K562 (cell line): Measurements from ENCODE around the gene ABHD3. TPM values are rescaled to one million over a fixed set of nuclear protein-coding genes. Genes with fewer than 3 reads are reported as not detected.

ENCODE experiments used
- ATAC-seq: fragments of 200-7000 bp; cut with Tn5 transposase; 3 replicates; pipeline ENCODE4 v1.9.1; 2020; ENCODE audit warnings: moderate library complexity
- BruUV-seq: library from RNA; stranded (reverse); fragments of 400-500 nt; replicated peaks from 2 replicates; lab custom pipeline; 2021; lab: Mats Ljungman, UMichigan
- CTCF ChIA-PET: fragments of 300-600 bp; formaldehyde crosslinking; extraction: SDS; loops from one replicate; lab custom pipeline; 2021; ENCODE audit warnings: low intra/inter-chr PET ratio; lab: Yijun Ruan, JAX
- POLR2A ChIA-PET: fragments of 300-600, 350-650 bp; sonication (Branson Sonifier 250); formaldehyde crosslinking; extraction: SDS; loops from one replicate; lab custom pipeline; 2021; ENCODE audit warnings: antibody characterized with exemption, inconsistent platforms; lab: Yijun Ruan, JAX
- DNase-seq, 4 experiments: peaks; one replicate each; pipeline versions ENCODE4 v3.0.0 to v3.0.0-alpha.2; 2011 to 2018; ENCODE audit warnings: low spot score in 3 of 4, mixed read lengths in 3 of 4; ENCODE audit errors: extremely low read depth in 1 of 4
- FAIRE-seq: peaks from 2 replicates; lab custom pipeline; 2011; peaks lifted over from hg19 to GRCh38; lab: Jason Lieb, UNC
- H2AFZ ChIP-seq: 2 replicates; pipeline ENCODE4 v1.6.0; 2011; ENCODE audit warnings: low read depth, low read length, control low read depth, inconsistent platforms
- H3K27ac ChIP-seq: fragments of 200-600 bp; 3 replicates; pipeline ENCODE4 v1.8.0; 2011; ENCODE audit warnings: low read depth, mild to moderate bottlenecking, control low read depth, inconsistent platforms, low read length, moderate library complexity, mixed read lengths; ENCODE audit errors: extremely low read depth
- H3K27me3 ChIP-seq, 2 experiments: fragments of 300-600 bp in 1 of 2; 2 replicates in 1 of 2; 3 replicates in 1 of 2; pipeline versions ENCODE4 v1.6.0 to v1.8.0; 2011; ENCODE audit warnings: inconsistent platforms in 2 of 2, low read length in 2 of 2, mild to moderate bottlenecking in 1 of 2, mixed read lengths in 1 of 2, moderate library complexity in 1 of 2; ENCODE audit not compliant: control insufficient read depth in 2 of 2, insufficient read depth in 2 of 2
- H3K36me3 ChIP-seq: fragments of 300-600 bp; 3 replicates; pipeline ENCODE4 v1.8.0; 2011; ENCODE audit warnings: mild to moderate bottlenecking, low read length, inconsistent platforms; ENCODE audit not compliant: control insufficient read depth, insufficient read depth
- H3K4me1 ChIP-seq, 2 experiments: fragments of 200-600 bp in 1 of 2; replicated peaks in 1 of 2; 2 replicates in 1 of 2; 3 replicates in 1 of 2; pipeline versions ENCODE4 v1.5.1 to v1.8.0; 2011; ENCODE audit warnings: inconsistent platforms in 2 of 2, low read length in 2 of 2, mild to moderate bottlenecking in 1 of 2, mixed read lengths in 1 of 2, moderate library complexity in 1 of 2; ENCODE audit not compliant: control insufficient read depth in 2 of 2, insufficient read depth in 2 of 2
- H3K4me2 ChIP-seq: 2 replicates; pipeline ENCODE4 v1.6.1; 2011; ENCODE audit warnings: low read length, control low read depth, inconsistent platforms, mixed read lengths; ENCODE audit not compliant: insufficient read depth
- H3K4me3 ChIP-seq: fragments of 200-600 bp; sonication (generic), shearing (Covaris generic); 2 replicates; pipeline ENCODE4 v1.5.1; 2016; ENCODE audit warnings: control low read depth, inconsistent platforms
- H3K79me2 ChIP-seq: fragments of 200-600 bp; 3 replicates; pipeline ENCODE4 v1.8.0; 2011; ENCODE audit warnings: low read length, inconsistent platforms; ENCODE audit not compliant: control insufficient read depth, insufficient read depth
- H3K9ac ChIP-seq, 2 experiments: 2 replicates each; pipeline versions ENCODE4 v1.6.0 to v1.6.1; 2011; ENCODE audit warnings: low read depth in 2 of 2, low read length in 2 of 2, control low read depth in 1 of 2, inconsistent platforms in 1 of 2, mild to moderate bottlenecking in 1 of 2, mixed read lengths in 1 of 2; ENCODE audit not compliant: insufficient read depth in 1 of 2
- H3K9me1 ChIP-seq: one replicate; pipeline ENCODE4 v1.6.0; 2011; ENCODE audit warnings: inconsistent platforms, mild to moderate bottlenecking, low read length, moderate library complexity; ENCODE audit not compliant: control insufficient read depth, insufficient read depth
- H3K9me3 ChIP-seq: replicated peaks from 2 replicates; pipeline ENCODE4 v1.5.1; 2011; ENCODE audit warnings: low read depth, low read length, inconsistent platforms; ENCODE audit not compliant: control insufficient read depth, insufficient read depth
- H4K20me1 ChIP-seq: replicated peaks from 2 replicates; pipeline ENCODE4 v1.6.1; 2011; ENCODE audit warnings: low read length, inconsistent platforms, mixed read lengths; ENCODE audit not compliant: control insufficient read depth, insufficient read depth
- ETV1 ChIP-seq: fragments of 450-650 bp; conservative IDR thresholded peaks from 2 replicates; pipeline ENCODE4 v1.6.1; 2016; ENCODE audit warnings: missing genetic modification characterization, control low read depth, low read depth, missing compliant biosample characterization
- GATAD2B ChIP-seq: fragments of 450-650 bp; IDR thresholded peaks from 2 replicates; pipeline ENCODE4 v1.6.1; 2017; ENCODE audit warnings: mild to moderate bottlenecking, borderline replicate concordance
- POLR2A ChIP-seq: fragments of 450-650 bp; conservative IDR thresholded peaks from 2 replicates; pipeline ENCODE4 v1.6.1; 2016
- POLR2G ChIP-seq: fragments of 200-400 bp; formaldehyde crosslinking; IDR thresholded peaks from 2 replicates; pipeline ENCODE4 v1.6.1; 2017; ENCODE audit warnings: low read depth, mild to moderate bottlenecking, antibody characterized with exemption, low read length, moderate library complexity
- RAD21 ChIP-seq, 2 experiments: fragments of 250-450 bp in 1 of 2; fragments of 450-650 bp in 1 of 2; sonication (Bioruptor Pico) in 1 of 2; formaldehyde crosslinking in 1 of 2; IDR thresholded peaks in 1 of 2; conservative IDR thresholded peaks in 1 of 2; 2 replicates each; pipeline versions ENCODE4 v1.4.0 to v1.8.0; 2020 to 2022; ENCODE audit warnings: mild to moderate bottlenecking in 2 of 2, moderate library complexity in 1 of 2
- TEAD4 ChIP-seq, 2 experiments: sonication (generic) in 1 of 2; formaldehyde crosslinking in 1 of 2; IDR thresholded peaks; 2 replicates each; pipeline versions ENCODE4 v1.6.1 to v1.8.0; 2012 to 2022; ENCODE audit warnings: borderline replicate concordance in 1 of 2, inconsistent platforms in 1 of 2, low read length in 1 of 2, mild to moderate bottlenecking in 1 of 2, missing genetic modification reagents in 1 of 2
- ZSCAN32 ChIP-seq: fragments of 450-650 bp; formaldehyde crosslinking; IDR thresholded peaks from 2 replicates; pipeline ENCODE4 v1.4.0; 2020; ENCODE audit warnings: mild to moderate bottlenecking, moderate library complexity
- WGBS: fragments of 100-300 bp; shearing (Covaris generic); methylation state at CpG from one replicate; pipeline ENCODE4 v1.1.6; 2016; ENCODE audit warnings: low coverage, mixed read lengths; ENCODE audit not compliant: insufficient coverage; ENCODE audit errors: missing lambda C conversion rate; 5-methylcytosine and 5-hydroxymethylcytosine counted together
- in situ Hi-C: fragments of 300-500 bp; cut with MboI; formaldehyde crosslinking; loops from 4 replicates; pipeline ENCODE4 v1.15.0; 2018; ENCODE audit warnings: inconsistent platforms, mixed read lengths
- intact Hi-C: fragments of 100-400 bp; cut with micrococcal nuclease; formaldehyde crosslinking; loops from 2 replicates; pipeline ENCODE4 v1.14.2; 2022
- polyA plus RNA-seq, 8 experiments: library from polyadenylated mRNA; depleted of rRNA in 4 of 8; stranded (reverse) in 5 of 8; unstranded in 3 of 8; fragments of >200 nt; fragmentation: Nextera tagmentation in 2 of 8; fragmentation: Illumina TruSeq in 1 of 8; extraction: Ambion mirVana in 2 of 8; extraction: Trizol in 1 of 8; gene quantifications; 2 replicates each; pipeline versions ENCODE4 v1.2.1 to v1.2.3, GENCODE V29; 2011 to 2014; ENCODE audit warnings: inconsistent platforms in 1 of 8, missing spikeins in 1 of 8
- total RNA-seq, 7 experiments: library from RNA; depleted of rRNA in 6 of 7; stranded (reverse); fragments of >200 nt in 6 of 7; fragmentation: Illumina TruSeq in 2 of 7; extraction: Trizol in 2 of 7; gene quantifications; 2 replicates each; pipeline versions ENCODE4 v1.2.1 to v1.2.3, GENCODE V29; 2011 to 2021; ENCODE audit warnings: low replicate concordance in 1 of 7
- TF ChIP-seq, protein P1 (sequence below), 3 experiments: IDR thresholded peaks in 2 of 3; conservative IDR thresholded peaks in 1 of 3; 2 replicates each; pipeline ENCODE4 v1.5.1; 2011 to 2012; ENCODE audit warnings: low read length in 3 of 3, mild to moderate bottlenecking in 3 of 3, control low read depth in 2 of 3, improper control_type of control experiment in 1 of 3, inconsistent platforms in 1 of 3, low read depth in 1 of 3, mixed read lengths in 1 of 3, moderate library complexity in 1 of 3; ENCODE audit not compliant: insufficient read depth in 2 of 3

Gene ABHD3
- total and polyA plus RNA-seq, 9 of the 15 experiments (the other 6 are each of a cell fraction or from before 2014, with no cell fraction given), result 6.3 to 38.8 (median 19.4) TPM

DNA sequence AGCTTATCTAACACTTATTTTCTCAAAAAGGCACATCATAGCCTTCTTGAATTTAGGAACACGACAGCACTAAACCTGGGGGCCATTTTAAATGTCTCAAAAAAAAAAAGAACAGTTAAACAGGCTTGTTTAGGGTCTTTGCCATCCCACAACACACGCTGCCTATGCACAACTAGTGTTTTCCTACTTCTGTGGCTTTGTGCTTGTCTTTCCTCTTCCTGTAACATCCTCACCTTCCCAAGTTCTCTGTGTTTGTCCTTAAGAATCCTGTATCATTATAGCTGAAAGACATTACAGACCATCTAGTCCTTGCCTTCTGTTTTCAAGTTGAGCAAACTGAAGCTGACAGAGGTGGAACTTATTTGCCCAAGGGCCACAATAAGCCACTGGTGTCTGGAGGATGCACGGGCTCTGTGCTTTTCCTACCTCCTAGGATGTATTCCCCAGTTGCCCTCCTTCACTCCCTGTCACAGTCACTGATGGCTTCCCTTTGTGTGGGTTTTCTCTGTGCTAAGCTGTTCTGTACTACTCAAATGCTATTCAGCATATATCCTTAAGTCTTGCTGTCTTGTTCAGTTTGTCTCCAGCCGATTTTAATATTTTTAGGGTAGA lies 69.9 kb downstream of the ABHD3 start:
- no peak for DNase-seq
- POLR2A ChIA-PET, result interaction anchor here (1.2 kb wide), 1 partner anchor 16 kb away, joined by 3 read pairs; no protein-coding TSS in a partner anchor
- intact Hi-C loops, result no loop called here
- Histone ChIP-seq H3K9me1 (no peaks in the 10 kb centered on the region), H2AFZ (no peak overlapping the region), H3K4me3 (no peak overlapping the region), H3K9ac (no peak overlapping the region), H3K36me3 (peaks cover 45% of the 10 kb centered on the region), H3K27ac (no peak overlapping the region), H3K4me2 (no peak overlapping the region), H3K27me3 (no peaks in the 10 kb centered on the region), H4K20me1 (no peaks in the 10 kb centered on the region), H3K79me2 (0 out of 3 replicates have a peak, but pooled peaks cover under 1% of the 10 kb centered on the region)
- BruUV-seq, result no TSS peak
- no peak for FAIRE-seq
- 87% methylated on average over 4 of the region's 4 CpGs for WGBS
- TF ChIP-seq POLR2A (peak; percentile 25; the same call in 1 of the 2 replicates), ETV1 (tag) (no peak)
- TF ChIP-seq, all 486 proteins: peak for 1
- no peak; the same call in 1 of the 3 replicates for ATAC-seq
- Histone ChIP-seq H3K4me1 (no peaks in the 10 kb centered on the region; a peak in 1 of 5 replicates), H3K9me3 (no peaks in the 10 kb centered on the region)
- in situ Hi-C loops, result no loop called here
- CTCF ChIA-PET, result no interaction called here

DNA sequence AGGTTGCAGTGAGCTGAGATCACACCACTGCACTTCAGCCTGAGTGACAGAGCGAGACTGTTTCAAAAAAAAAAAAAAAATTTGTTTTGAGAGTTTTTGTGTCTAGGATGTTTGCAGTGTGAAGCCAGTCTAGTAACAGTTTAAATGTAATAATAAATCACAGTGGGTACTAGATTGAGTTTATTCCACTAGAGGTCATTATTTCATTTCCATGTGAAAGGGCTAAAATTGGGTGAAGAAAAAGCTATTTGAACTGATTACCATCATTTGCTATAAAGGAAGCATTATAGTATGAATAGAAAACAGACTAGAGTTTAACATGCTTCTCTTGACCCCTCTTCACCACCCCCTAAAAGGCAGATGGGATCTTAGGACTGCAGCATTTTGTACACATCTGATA lies 72.2 kb downstream of the ABHD3 start:
- CTCF ChIA-PET, result interaction anchor here (0.7 kb wide), 1 partner anchor 36 kb away, joined by 3 read pairs; no protein-coding TSS in a partner anchor
- TF ChIP-seq RAD21 (CRISPR knock-in tag; conservative IDR thresholded peaks at IDR 0.05 in 1 of 2, IDR thresholded peaks at IDR 0.05 in 1 of 2), result peak in 1 of 2 experiments; percentile 36; a peak in 2 of 4 replicates
- no peak for TF ChIP-seq GATAD2B
- TF ChIP-seq ZSCAN32 (CRISPR knock-in tag), result no peak
- TF ChIP-seq POLR2G, result peak; percentile 44; the same call in 1 of the 2 replicates
- no peak for TF ChIP-seq TEAD4 (IDR thresholded peaks at IDR 0.05; ENCODE audit: low read length)
- no peak for TF ChIP-seq TEAD4 (CRISPR knock-in tag; IDR thresholded peaks at IDR 0.05; ENCODE audit: borderline replicate concordance)
- TF ChIP-seq, protein P1, sequence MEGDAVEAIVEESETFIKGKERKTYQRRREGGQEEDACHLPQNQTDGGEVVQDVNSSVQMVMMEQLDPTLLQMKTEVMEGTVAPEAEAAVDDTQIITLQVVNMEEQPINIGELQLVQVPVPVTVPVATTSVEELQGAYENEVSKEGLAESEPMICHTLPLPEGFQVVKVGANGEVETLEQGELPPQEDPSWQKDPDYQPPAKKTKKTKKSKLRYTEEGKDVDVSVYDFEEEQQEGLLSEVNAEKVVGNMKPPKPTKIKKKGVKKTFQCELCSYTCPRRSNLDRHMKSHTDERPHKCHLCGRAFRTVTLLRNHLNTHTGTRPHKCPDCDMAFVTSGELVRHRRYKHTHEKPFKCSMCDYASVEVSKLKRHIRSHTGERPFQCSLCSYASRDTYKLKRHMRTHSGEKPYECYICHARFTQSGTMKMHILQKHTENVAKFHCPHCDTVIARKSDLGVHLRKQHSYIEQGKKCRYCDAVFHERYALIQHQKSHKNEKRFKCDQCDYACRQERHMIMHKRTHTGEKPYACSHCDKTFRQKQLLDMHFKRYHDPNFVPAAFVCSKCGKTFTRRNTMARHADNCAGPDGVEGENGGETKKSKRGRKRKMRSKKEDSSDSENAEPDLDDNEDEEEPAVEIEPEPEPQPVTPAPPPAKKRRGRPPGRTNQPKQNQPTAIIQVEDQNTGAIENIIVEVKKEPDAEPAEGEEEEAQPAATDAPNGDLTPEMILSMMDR (IDR thresholded peaks at IDR 0.05 in 2 of 3, conservative IDR thresholded peaks at IDR 0.05 in 1 of 3; ENCODE audit: insufficient read depth in 2 of 3, low read depth in 1 of 3, low read length in 3 of 3), result peak in 1 of 3 experiments; percentile 40; a peak in 2 of 6 replicates
- Histone ChIP-seq H3K4me1 (no peaks in the 10 kb centered on the region; a peak in 1 of 5 replicates), H3K4me2 (no peak overlapping the region), H3K9me3 (no peaks in the 10 kb centered on the region), H3K4me3 (no peak overlapping the region), H3K27me3 (no peaks in the 10 kb centered on the region), H3K9me1 (no peaks in the 10 kb centered on the region), H3K36me3 (peaks cover 68% of the 10 kb centered on the region), H3K27ac (no peak overlapping the region), H3K9ac (no peak overlapping the region), H2AFZ (no peak overlapping the region), H4K20me1 (no peaks in the 10 kb centered on the region; the same call in 1 of the 2 replicates), H3K79me2 (peaks cover 13% of the 10 kb centered on the region; the same call in 2 of the 3 replicates)
- in situ Hi-C loops, result no loop called here
- ATAC-seq (peak; percentile 7; the same call in 1 of the 3 replicates), DNase-seq (no peak), FAIRE-seq (no peak)
- BruUV-seq, result no TSS peak
- 100% methylated on average over 1 of the region's 1 CpG for WGBS
- intact Hi-C loops, result no loop called here
- POLR2A ChIA-PET, result interaction anchor here (0.6 to 1.0 kb wide), 2 partner anchors 15 to 20 kb away, joined by 3 read pairs; partner anchors contain the start of gene SNRPD1
